GM21423 (cell line): Measurements from ENCODE around the gene NAP1L4.

ENCODE experiments used
- ATAC-seq: cut with Tn5 transposase; IDR thresholded peaks from one replicate; pipeline ENCODE4 v1.9.1; 2021; ENCODE audit warnings: mild to moderate bottlenecking, moderate library complexity; ENCODE audit not compliant: unreplicated experiment

Gene NAP1L4

GRCh38 chr11:2963761-2964160 is 28.4 kb downstream of the NAP1L4 start:
- ATAC-seq = no peak

- ATAC-seq = no peak
Measured at GRCh38 chr11:2963112-2963754, 28.9 kb downstream of the NAP1L4 start.

- ATAC-seq = no peak
Measured at GRCh38 chr11:2961080-2961479, 31.0 kb downstream of the NAP1L4 start.

GRCh38 chr11:2960139-2960538 is 32.0 kb downstream of the NAP1L4 start:
- ATAC-seq = no peak

- ATAC-seq = no peak
Measured at GRCh38 chr11:2958251-2958650, 33.9 kb downstream of the NAP1L4 start.

- ATAC-seq = no peak
Measured at GRCh38 chr11:2955906-2956476, 36.1 kb downstream of the NAP1L4 start.

- no peak for ATAC-seq
Measured at GRCh38 chr11:2954263-2954662, 37.9 kb downstream of the NAP1L4 start.

- no peak for ATAC-seq
Measured at GRCh38 chr11:2952290-2952689, 39.8 kb downstream of the NAP1L4 start.

GRCh38 chr11:2951231-2952110 is 40.7 kb downstream of the NAP1L4 start:
- ATAC-seq = no peak

- no peak for ATAC-seq
Measured at GRCh38 chr11:2950825-2951224, 41.3 kb downstream of the NAP1L4 start.

GRCh38 chr11:2949920-2950319 is 42.2 kb downstream of the NAP1L4 start:
- no peak for ATAC-seq

- ATAC-seq = no peak
Measured at GRCh38 chr11:2947744-2948143, 44.4 kb downstream of the NAP1L4 start.

GRCh38 chr11:2945757-2946287 is 46.3 kb downstream of the NAP1L4 start:
- no peak for ATAC-seq

- no peak for ATAC-seq
Measured at GRCh38 chr11:2945031-2945756, 46.9 kb downstream of the NAP1L4 start.

- no peak for ATAC-seq
Measured at GRCh38 chr11:2944530-2944929, 47.6 kb downstream of the NAP1L4 start.

- no peak for ATAC-seq
Measured at GRCh38 chr11:2943711-2944118, 48.4 kb downstream of the NAP1L4 start.

GRCh38 chr11:2942872-2943710 is 49.0 kb downstream of the NAP1L4 start:
- ATAC-seq = no peak

- ATAC-seq = no peak
Measured at GRCh38 chr11:2942447-2942846, 49.7 kb downstream of the NAP1L4 start.

- no peak for ATAC-seq
Measured at GRCh38 chr11:2940921-2941821, 51.0 kb downstream of the NAP1L4 start.
